Mononuclear cell (primary cell): ENCODE results near the gene NEDD4L. TPM values are rescaled to one million over a fixed set of nuclear protein-coding genes. Genes with fewer than 3 reads are reported as not detected.
"Not testable (repeated sequence)": the region's sequence is repeated elsewhere in the genome, so short reads cannot be mapped to it uniquely, and the experiment has no call there.

Experiments
- H3K27me3 ChIP-seq: 2 replicates; pipeline ENCODE4 v1.6.0; 2011; ENCODE audit warnings: low read length, control low read depth; ENCODE audit not compliant: insufficient read depth
- H3K4me1 ChIP-seq: 2 replicates; pipeline ENCODE4 v1.5.1; 2011; ENCODE audit warnings: mild to moderate bottlenecking, low read length, control low read depth; ENCODE audit not compliant: insufficient read depth
- H3K4me3 ChIP-seq: 2 replicates; pipeline ENCODE4 v1.5.1; 2011; ENCODE audit warnings: mild to moderate bottlenecking, low read length, moderate library complexity
- H3K9me3 ChIP-seq: 2 replicates; pipeline ENCODE4 v1.5.1; 2011; ENCODE audit warnings: low read depth, mild to moderate bottlenecking, control low read depth, low read length
- total RNA-seq: library from RNA; depleted of rRNA; stranded (reverse); fragments of >200 nt; gene quantifications from one replicate; pipeline ENCODE4 v1.2.3, GENCODE V29; 2012

The NEDD4L gene
- total RNA-seq, 1 donor = 8.7 TPM

DNA sequence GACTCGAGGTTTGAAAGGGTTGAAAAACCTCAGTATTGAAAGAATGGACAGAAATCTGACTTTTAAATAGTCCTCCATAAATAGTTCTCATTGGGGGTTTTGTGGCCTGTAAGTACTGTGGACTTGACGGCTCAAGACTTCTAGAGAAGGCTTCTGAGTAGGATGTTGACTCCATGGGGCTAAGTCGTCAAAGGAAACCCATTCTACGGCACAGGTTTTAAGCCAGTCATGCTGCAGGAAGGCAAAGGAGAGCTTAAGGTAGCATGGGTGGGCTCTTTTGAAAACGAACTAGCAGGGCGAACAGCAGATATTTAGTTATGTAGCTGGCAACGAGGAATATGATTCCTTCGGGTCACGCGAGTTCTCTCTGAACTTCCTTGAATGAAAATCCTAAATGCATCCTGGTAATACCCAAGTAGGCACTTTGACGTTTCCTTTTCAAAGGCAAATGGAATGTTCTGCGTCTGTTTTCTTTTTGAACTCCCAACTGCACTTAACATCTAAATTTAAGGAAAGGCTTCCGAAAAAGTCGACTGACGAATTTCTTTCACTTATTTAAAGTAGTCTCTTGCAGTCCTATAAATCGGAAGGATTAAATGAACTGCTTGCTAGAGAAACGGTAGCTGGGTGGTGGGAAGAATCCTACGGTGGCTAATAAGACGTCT, 1.1 kb upstream of the NEDD4L start:
- H3K4me1 ChIP-seq = peaks cover 30% of the 10 kb centered on the region
- H3K4me3 ChIP-seq = peak overlapping the region; percentile 55
- H3K9me3 ChIP-seq = no peaks in the 10 kb centered on the region
- H3K27me3 ChIP-seq = peaks cover 14% of the 10 kb centered on the region

- no peaks in the 10 kb centered on the region for H3K9me3 ChIP-seq
- H3K4me1 ChIP-seq = peaks cover 30% of the 10 kb centered on the region
- H3K27me3 ChIP-seq = peaks cover 14% of the 10 kb centered on the region
- peak overlapping the region; percentile 55 for H3K4me3 ChIP-seq
These were observed 580 bp downstream of the NEDD4L start for GRCh38 chr18:58044370-58045241.

DNA sequence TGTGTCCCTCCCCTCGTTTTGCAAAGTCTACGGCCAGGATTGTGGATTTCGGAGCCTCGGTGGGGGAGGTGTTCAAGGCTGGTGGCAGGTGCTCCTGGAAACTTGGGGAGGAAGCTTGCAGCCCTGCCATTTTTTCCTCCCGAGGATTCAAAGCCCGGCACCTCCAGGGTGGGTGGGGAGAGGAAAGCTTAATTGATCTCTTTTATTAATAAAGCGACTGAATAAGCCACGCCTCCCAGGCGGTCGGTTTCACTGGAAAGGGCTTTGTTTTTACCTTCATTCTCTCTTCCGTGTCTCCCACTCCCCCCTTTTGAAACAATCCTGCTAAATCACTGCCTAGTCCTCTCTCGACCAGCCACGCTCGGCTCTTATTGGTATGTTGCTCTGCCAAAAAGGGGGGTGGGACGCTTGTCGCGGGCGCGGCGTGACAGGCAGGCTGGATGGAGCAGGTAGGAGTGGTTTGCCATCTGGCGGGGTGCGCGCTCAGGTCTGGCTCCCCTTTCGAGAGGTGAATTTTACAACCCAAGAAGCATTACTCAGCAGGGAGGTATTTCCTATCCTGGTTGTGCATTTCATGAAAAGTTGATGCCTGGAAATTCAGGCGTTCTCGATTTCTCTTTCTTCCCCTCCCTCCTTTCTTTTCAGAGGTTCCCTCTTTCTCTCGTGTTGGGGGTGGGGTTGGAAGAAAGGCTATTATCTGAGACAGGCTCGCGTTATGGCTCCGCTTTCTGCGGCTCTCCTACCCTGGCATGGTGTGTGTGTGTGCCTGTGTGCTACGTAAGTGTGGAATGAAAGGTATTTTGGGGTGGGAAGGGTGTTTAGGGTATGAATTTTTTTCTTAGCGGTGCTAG, 1.4 kb downstream of the NEDD4L start:
- peak overlapping the region; percentile 55 for H3K4me3 ChIP-seq
- peaks cover 14% of the 10 kb centered on the region for H3K27me3 ChIP-seq
- H3K4me1 ChIP-seq = peaks cover 30% of the 10 kb centered on the region
- no peaks in the 10 kb centered on the region for H3K9me3 ChIP-seq

DNA sequence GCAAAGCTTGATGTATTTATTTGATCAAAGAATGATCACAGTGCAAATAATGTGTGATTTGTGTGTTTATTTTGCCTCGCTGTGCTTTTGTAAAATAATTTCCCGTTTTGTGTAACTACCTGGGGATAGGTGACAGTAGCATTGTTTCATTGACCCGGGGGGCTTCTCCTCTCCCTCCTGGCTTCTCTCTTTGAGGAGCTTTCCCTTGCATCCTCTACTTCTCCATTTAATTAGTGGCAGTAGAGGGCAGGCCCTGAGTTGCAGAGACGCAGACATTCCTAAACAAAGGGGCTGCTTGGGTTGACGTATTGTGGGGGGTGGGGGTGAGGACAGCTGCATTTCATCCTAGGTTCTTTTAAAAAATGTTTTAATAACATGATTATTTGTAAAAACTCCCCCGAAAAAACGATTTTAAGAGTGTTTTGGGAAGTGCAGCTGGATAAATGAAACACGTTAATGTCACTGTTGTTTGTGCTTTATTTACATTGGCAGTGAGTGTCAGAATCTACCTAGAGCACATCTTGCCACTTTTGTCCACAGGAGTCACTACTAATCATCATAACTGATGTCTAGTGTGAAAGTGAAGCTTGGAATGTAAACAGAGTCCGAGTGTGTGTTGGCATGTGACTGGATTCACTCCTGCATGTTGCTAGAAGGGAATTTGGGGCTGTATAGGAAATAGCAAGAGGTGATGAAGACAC, 2.2 kb downstream of the NEDD4L start:
- no peak overlapping the region for H3K4me3 ChIP-seq
- no peaks in the 10 kb centered on the region for H3K9me3 ChIP-seq
- H3K27me3 ChIP-seq = peaks cover 14% of the 10 kb centered on the region
- peaks cover 27% of the 10 kb centered on the region for H3K4me1 ChIP-seq

DNA sequence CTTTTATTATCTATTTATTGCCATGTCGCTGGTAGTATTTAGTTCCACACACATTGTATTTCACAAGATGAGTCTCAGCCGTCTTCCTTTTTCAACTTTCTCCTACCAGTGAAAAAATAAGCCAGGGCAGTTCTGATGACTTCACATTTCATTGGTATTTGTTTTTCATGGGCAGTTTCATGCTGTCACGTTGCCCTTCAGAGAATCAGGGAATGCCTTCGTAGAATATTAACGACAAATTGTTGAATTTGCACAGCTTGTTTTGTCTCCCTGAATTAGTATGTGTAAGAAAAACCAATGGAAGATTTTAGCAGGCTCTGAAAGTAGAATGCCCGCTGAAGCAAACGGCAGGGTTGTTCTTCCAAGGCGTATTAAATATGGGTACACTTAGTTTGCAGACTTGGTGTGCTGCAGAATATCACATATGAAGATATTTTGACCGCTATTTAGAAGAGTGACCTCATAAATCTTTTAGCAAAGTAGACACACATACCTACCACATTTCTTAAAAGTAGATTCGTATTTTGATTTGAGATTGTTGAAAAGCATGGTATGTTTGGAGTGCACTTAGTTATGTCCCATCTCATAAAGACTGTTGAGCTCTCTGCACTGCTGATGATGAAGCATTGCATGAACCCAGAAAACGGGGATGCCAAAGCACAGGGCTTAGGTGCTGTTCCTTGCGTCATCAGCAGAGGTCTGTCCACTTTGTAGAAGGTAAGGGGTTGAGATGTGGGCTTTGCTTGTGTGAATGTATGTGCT, 2.9 kb downstream of the NEDD4L start:
- H3K4me1 ChIP-seq = peaks cover 22% of the 10 kb centered on the region
- H3K4me3 ChIP-seq = no peak overlapping the region
- H3K27me3 ChIP-seq = peaks cover 14% of the 10 kb centered on the region

GRCh38 chr18:58047556-58047882, 3.5 kb downstream of the NEDD4L start:
- Histone ChIP-seq H3K4me1 (peaks cover 21% of the 10 kb centered on the region), H3K9me3 (no peaks in the 10 kb centered on the region), H3K4me3 (no peak overlapping the region), H3K27me3 (peaks cover 14% of the 10 kb centered on the region)

More for the DNA sequence above, 2.9 kb downstream of the NEDD4L start:
- no peaks in the 10 kb centered on the region for H3K9me3 ChIP-seq

GRCh38 chr18:58048081-58048642, 4.1 kb downstream of the NEDD4L start:
- H3K27me3 ChIP-seq = peaks cover 9% of the 10 kb centered on the region
- H3K4me3 ChIP-seq = no peak overlapping the region
- no peaks in the 10 kb centered on the region for H3K9me3 ChIP-seq
- H3K4me1 ChIP-seq = peaks cover 16% of the 10 kb centered on the region

GRCh38 chr18:58049000-58049688, 5.1 kb downstream of the NEDD4L start:
- no peak overlapping the region for H3K4me3 ChIP-seq
- peaks cover 14% of the 10 kb centered on the region for H3K4me1 ChIP-seq
- peaks cover 8% of the 10 kb centered on the region for H3K27me3 ChIP-seq
- no peaks in the 10 kb centered on the region for H3K9me3 ChIP-seq

- not testable (repeated sequence) for H3K27me3 ChIP-seq, H3K4me3 ChIP-seq, H3K4me1 ChIP-seq, H3K9me3 ChIP-seq
These were observed 6.9 kb downstream of the NEDD4L start for GRCh38 chr18:58050963-58051362.

DNA sequence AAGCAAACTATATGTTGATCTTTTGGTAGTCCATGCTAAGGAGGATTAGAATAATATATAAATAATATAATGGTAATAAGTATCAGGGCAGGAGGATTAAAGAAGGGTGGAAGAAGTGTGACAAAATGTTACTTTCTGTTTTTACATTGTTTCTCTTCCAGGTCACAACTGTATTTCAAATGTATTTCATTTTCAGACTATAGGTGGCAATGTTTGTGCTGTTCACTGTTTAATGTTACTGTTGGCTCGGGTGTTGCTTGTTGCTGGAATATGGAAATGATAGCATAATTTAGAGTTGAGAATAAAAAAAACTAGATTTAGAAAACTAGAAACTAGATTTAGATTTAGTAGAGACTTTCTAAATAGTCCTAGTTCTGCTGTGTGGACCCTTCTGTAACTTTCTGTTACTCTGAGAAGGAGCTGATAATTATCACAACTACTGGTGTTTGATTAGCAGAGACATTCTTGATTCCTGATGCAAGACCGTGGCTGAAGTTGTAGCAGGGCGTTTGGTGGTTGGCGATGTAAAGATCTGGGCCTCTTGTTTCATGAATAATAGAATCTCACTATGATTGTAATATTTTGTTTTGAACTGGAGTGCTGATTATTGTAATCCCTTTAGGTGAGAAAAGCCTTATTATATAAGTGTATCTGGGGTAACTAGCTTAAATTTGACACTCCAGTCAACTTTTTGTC, 7.9 kb downstream of the NEDD4L start:
- H3K27me3 ChIP-seq = no peaks in the 10 kb centered on the region
- no peaks in the 10 kb centered on the region for H3K9me3 ChIP-seq
- H3K4me1 ChIP-seq = no peaks in the 10 kb centered on the region
- H3K4me3 ChIP-seq = no peak overlapping the region

GRCh38 chr18:58052960-58053359, 8.9 kb downstream of the NEDD4L start:
- Histone ChIP-seq H3K9me3 (no peaks in the 10 kb centered on the region), H3K4me3 (no peak overlapping the region), H3K27me3 (no peaks in the 10 kb centered on the region), H3K4me1 (no peaks in the 10 kb centered on the region)

GRCh38 chr18:58054041-58054781, 10.2 kb downstream of the NEDD4L start:
- no peaks in the 10 kb centered on the region for H3K27me3 ChIP-seq
- H3K4me1 ChIP-seq = no peaks in the 10 kb centered on the region
- no peaks in the 10 kb centered on the region for H3K9me3 ChIP-seq
- no peak overlapping the region for H3K4me3 ChIP-seq
